GM12878 (cell line): ENCODE measurements around the gene TMEM259.

Experiments used
- JUNB ChIP-seq: IDR thresholded peaks from 2 replicates; pipeline ENCODE4 v1.6.1; 2016; ENCODE audit warnings: antibody characterized with exemption, mild to moderate bottlenecking
- MTA2 ChIP-seq: fragments of 450-650 bp; IDR thresholded peaks from 2 replicates; pipeline ENCODE4 v1.6.1; 2016; ENCODE audit warnings: low read depth, mild to moderate bottlenecking, moderate library complexity
- MXI1 ChIP-seq: fragments of 150-350 bp; IDR thresholded peaks from 2 replicates; pipeline ENCODE4 v1.6.1; 2011; ENCODE audit warnings: low read depth, mild to moderate bottlenecking, inconsistent platforms, low read length, improper control_type of control experiment
- TF ChIP-seq, protein P1 (sequence below): fragments of 450-650 bp; IDR thresholded peaks from 2 replicates; pipeline ENCODE4 v1.6.1; 2018; ENCODE audit warnings: borderline replicate concordance, mild to moderate bottlenecking; ENCODE audit not compliant: partially characterized antibody

DNA sequence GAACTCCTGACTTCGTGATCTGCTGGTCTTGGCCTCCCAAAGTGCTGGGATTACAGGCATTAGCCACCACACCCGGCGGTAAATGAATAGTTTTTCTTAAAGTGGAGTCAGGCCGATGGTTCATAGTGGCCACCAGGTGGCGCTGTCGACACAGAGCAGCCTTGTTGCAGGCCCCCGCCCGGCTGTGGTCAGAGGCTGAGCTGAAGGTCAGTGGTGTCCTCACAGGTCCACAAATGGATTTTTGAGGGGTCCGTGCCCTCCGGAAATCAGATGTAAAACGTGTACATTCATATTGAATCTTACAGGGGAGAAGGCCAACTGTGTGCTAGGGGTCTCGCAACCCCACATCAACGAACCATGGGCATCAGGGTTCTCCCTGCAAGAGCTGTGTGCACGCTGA is 50.2 kb downstream of the TMEM259 start:
- TF ChIP-seq MXI1: no peak
- no peak for TF ChIP-seq MTA2
- TF ChIP-seq JUNB: no peak
- TF ChIP-seq, protein P1, sequence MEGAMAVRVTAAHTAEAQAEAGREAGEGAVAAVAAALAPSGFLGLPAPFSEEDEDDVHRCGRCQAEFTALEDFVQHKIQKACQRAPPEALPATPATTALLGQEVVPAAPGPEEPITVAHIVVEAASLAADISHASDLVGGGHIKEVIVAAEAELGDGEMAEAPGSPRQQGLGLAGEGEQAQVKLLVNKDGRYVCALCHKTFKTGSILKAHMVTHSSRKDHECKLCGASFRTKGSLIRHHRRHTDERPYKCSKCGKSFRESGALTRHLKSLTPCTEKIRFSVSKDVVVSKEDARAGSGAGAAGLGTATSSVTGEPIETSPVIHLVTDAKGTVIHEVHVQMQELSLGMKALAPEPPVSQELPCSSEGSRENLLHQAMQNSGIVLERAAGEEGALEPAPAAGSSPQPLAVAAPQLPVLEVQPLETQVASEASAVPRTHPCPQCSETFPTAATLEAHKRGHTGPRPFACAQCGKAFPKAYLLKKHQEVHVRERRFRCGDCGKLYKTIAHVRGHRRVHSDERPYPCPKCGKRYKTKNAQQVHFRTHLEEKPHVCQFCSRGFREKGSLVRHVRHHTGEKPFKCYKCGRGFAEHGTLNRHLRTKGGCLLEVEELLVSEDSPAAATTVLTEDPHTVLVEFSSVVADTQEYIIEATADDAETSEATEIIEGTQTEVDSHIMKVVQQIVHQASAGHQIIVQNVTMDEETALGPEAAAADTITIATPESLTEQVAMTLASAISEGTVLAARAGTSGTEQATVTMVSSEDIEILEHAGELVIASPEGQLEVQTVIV: no peak
